Measurements from ENCODE around the gene KIF3A.

GRCh38 chr5:132680780-132681475 is 56.4 kb downstream of the KIF3A start:
- TF ChIP-seq, protein P1, sequence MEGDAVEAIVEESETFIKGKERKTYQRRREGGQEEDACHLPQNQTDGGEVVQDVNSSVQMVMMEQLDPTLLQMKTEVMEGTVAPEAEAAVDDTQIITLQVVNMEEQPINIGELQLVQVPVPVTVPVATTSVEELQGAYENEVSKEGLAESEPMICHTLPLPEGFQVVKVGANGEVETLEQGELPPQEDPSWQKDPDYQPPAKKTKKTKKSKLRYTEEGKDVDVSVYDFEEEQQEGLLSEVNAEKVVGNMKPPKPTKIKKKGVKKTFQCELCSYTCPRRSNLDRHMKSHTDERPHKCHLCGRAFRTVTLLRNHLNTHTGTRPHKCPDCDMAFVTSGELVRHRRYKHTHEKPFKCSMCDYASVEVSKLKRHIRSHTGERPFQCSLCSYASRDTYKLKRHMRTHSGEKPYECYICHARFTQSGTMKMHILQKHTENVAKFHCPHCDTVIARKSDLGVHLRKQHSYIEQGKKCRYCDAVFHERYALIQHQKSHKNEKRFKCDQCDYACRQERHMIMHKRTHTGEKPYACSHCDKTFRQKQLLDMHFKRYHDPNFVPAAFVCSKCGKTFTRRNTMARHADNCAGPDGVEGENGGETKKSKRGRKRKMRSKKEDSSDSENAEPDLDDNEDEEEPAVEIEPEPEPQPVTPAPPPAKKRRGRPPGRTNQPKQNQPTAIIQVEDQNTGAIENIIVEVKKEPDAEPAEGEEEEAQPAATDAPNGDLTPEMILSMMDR (IDR thresholded peaks at IDR 0.05), result no peak
- no peak for TF ChIP-seq POLR2A (IDR thresholded peaks at IDR 0.05)

Data from testis (tissue), 2 donors.